HCT116 (cell line): Measurements from ENCODE around the gene OPRPN.

Source experiments
- CEBPB ChIP-seq: IDR thresholded peaks from 2 replicates; pipeline ENCODE4 v1.6.1; 2012; ENCODE audit warnings: low read depth
- EGR1 ChIP-seq: IDR thresholded peaks from 2 replicates; pipeline ENCODE4 v1.6.1; 2012; ENCODE audit warnings: low read depth
- EZH2 ChIP-seq: fragments of 200-600 bp; sonication (generic); IDR thresholded peaks from 2 replicates; pipeline ENCODE4 v1.6.1; 2017; ENCODE audit warnings: antibody characterized with exemption, mixed run types
- EZH2phosphoT487 ChIP-seq: fragments of 200-600 bp; IDR thresholded peaks from 2 replicates; pipeline ENCODE4 v1.6.1; 2018; ENCODE audit warnings: antibody characterized with exemption, borderline replicate concordance
- FOSL1 ChIP-seq: IDR thresholded peaks from 2 replicates; pipeline ENCODE4 v1.6.1; 2012; ENCODE audit warnings: low read depth
- JUND ChIP-seq: IDR thresholded peaks from 2 replicates; pipeline ENCODE4 v1.6.1; 2012
- MAX ChIP-seq: IDR thresholded peaks from 2 replicates; pipeline ENCODE4 v1.6.1; 2012
- POLR2A ChIP-seq: IDR thresholded peaks from 2 replicates; pipeline ENCODE4 v1.7.0; 2011; ENCODE audit warnings: borderline replicate concordance; ENCODE audit not compliant: insufficient read depth, insufficient read length; ENCODE audit errors: extremely low read depth
- POLR2AphosphoS5 ChIP-seq: IDR thresholded peaks from 2 replicates; pipeline ENCODE4 v1.6.1; 2011; ENCODE audit warnings: mild to moderate bottlenecking, low read depth, low read length, moderate library complexity
- RAD21 ChIP-seq: IDR thresholded peaks from 2 replicates; pipeline ENCODE4 v1.6.1; 2012; ENCODE audit warnings: low read depth, mild to moderate bottlenecking
- SIN3A ChIP-seq: IDR thresholded peaks from 2 replicates; pipeline ENCODE4 v1.6.1; 2012; ENCODE audit warnings: low read depth
- TCF7L2 ChIP-seq: IDR thresholded peaks from 2 replicates; pipeline ENCODE4 v1.7.0; 2011; ENCODE audit warnings: borderline replicate concordance, inconsistent platforms; ENCODE audit not compliant: insufficient read depth, insufficient read length; ENCODE audit errors: extremely low read depth
- ZFX ChIP-seq: fragments of 450-650 bp; IDR thresholded peaks from 2 replicates; pipeline ENCODE4 v1.6.1; 2017
- TF ChIP-seq, protein P1 (sequence below), 3 experiments: fragments of 200-600 bp in 1 of 3; sonication (generic) in 1 of 3; IDR thresholded peaks in 2 of 3; conservative IDR thresholded peaks in 1 of 3; 2 replicates each; pipeline ENCODE4 v1.5.1; 2012 to 2017; ENCODE audit warnings: low read depth in 2 of 3, low read length in 2 of 3, antibody characterized with exemption in 1 of 3, borderline replicate concordance in 1 of 3, control low read depth in 1 of 3, mild to moderate bottlenecking in 1 of 3, mixed read lengths in 1 of 3, mixed run types in 1 of 3, moderate library complexity in 1 of 3; ENCODE audit not compliant: insufficient read depth in 1 of 3

DNA sequence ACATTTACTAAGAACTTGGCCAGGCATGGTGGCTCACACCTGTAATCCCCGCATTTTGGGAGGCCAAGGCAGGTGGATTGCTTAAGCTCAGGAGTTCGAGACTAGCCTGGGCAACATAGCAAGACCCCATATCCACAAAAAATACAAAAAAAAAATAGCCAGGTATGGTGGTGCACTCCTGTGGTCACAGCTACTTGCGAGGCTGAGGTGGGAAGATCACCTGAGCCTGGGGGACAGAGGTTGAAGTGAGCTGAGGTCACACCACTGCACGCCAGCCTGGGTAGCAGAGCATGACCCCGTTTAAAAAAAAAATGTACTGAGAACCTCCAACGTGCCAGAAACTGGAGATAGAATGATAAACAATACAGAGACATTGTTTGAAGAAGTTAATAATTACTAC is 8.0 kb downstream of the OPRPN start:
- TF ChIP-seq POLR2A (no peak), EGR1 (no peak), EZH2 (no peak), TCF7L2 (no peak), RAD21 (no peak), POLR2AphosphoS5 (no peak), JUND (no peak), CEBPB (no peak), FOSL1 (no peak), ZFX (no peak), MAX (no peak), SIN3A (no peak), EZH2phosphoT487 (no peak)
- TF ChIP-seq, protein P1, sequence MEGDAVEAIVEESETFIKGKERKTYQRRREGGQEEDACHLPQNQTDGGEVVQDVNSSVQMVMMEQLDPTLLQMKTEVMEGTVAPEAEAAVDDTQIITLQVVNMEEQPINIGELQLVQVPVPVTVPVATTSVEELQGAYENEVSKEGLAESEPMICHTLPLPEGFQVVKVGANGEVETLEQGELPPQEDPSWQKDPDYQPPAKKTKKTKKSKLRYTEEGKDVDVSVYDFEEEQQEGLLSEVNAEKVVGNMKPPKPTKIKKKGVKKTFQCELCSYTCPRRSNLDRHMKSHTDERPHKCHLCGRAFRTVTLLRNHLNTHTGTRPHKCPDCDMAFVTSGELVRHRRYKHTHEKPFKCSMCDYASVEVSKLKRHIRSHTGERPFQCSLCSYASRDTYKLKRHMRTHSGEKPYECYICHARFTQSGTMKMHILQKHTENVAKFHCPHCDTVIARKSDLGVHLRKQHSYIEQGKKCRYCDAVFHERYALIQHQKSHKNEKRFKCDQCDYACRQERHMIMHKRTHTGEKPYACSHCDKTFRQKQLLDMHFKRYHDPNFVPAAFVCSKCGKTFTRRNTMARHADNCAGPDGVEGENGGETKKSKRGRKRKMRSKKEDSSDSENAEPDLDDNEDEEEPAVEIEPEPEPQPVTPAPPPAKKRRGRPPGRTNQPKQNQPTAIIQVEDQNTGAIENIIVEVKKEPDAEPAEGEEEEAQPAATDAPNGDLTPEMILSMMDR (IDR thresholded peaks at IDR 0.05 in 2 of 3, conservative IDR thresholded peaks at IDR 0.05 in 1 of 3; ENCODE audit: borderline replicate concordance in 1 of 3, insufficient read depth in 1 of 3, low read depth in 2 of 3, low read length in 2 of 3) = no peak
